RWPE2 (cell line): ENCODE data around the gene KCNT2.

Experiments
- ATAC-seq: fragments of 200-7000 bp; cut with Tn5 transposase; 3 replicates; pipeline ENCODE4 v1.9.1; 2021; ENCODE audit warnings: low read depth
- DNase-seq: peaks from one replicate; pipeline ENCODE4 v3.0.0-alpha.2; 2020; ENCODE audit warnings: low spot score
- H3K27ac ChIP-seq: fragments of 450-650 bp; 2 replicates; pipeline ENCODE4 v1.5.1; 2017; ENCODE audit warnings: mild to moderate bottlenecking; ENCODE audit not compliant: poor library complexity, severe bottlenecking
- H3K27me3 ChIP-seq: fragments of 250-450 bp; sonication (Bioruptor Pico); 2 replicates; pipeline ENCODE4 v1.5.1; 2021; ENCODE audit warnings: mild to moderate bottlenecking, moderate library complexity; ENCODE audit not compliant: insufficient read depth, poor library complexity, severe bottlenecking
- H3K36me3 ChIP-seq: fragments of 250-450 bp; sonication (Bioruptor Pico); 2 replicates; pipeline ENCODE4 v1.5.1; 2020; ENCODE audit warnings: low read depth, mild to moderate bottlenecking, moderate library complexity
- H3K4me1 ChIP-seq: fragments of 250-450 bp; sonication (Bioruptor Pico); 2 replicates; pipeline ENCODE4 v1.5.1; 2021; ENCODE audit warnings: mild to moderate bottlenecking, moderate library complexity; ENCODE audit not compliant: insufficient read depth, poor library complexity, severe bottlenecking
- H3K4me3 ChIP-seq: fragments of 250-450 bp; sonication (Bioruptor Pico); 2 replicates; pipeline ENCODE4 v1.5.1; 2021; ENCODE audit warnings: mild to moderate bottlenecking, moderate library complexity; ENCODE audit not compliant: severe bottlenecking
- H3K9me3 ChIP-seq: fragments of 250-450 bp; sonication (Bioruptor Pico); 2 replicates; pipeline ENCODE4 v1.5.1; 2021; ENCODE audit warnings: mild to moderate bottlenecking, moderate library complexity; ENCODE audit not compliant: severe bottlenecking
- CTCF ChIP-seq: fragments of 450-650 bp; IDR thresholded peaks from one replicate; pipeline ENCODE4 v1.5.1; 2017; ENCODE audit warnings: mild to moderate bottlenecking, moderate library complexity; ENCODE audit not compliant: poor library complexity, severe bottlenecking

KCNT2 gene

DNA sequence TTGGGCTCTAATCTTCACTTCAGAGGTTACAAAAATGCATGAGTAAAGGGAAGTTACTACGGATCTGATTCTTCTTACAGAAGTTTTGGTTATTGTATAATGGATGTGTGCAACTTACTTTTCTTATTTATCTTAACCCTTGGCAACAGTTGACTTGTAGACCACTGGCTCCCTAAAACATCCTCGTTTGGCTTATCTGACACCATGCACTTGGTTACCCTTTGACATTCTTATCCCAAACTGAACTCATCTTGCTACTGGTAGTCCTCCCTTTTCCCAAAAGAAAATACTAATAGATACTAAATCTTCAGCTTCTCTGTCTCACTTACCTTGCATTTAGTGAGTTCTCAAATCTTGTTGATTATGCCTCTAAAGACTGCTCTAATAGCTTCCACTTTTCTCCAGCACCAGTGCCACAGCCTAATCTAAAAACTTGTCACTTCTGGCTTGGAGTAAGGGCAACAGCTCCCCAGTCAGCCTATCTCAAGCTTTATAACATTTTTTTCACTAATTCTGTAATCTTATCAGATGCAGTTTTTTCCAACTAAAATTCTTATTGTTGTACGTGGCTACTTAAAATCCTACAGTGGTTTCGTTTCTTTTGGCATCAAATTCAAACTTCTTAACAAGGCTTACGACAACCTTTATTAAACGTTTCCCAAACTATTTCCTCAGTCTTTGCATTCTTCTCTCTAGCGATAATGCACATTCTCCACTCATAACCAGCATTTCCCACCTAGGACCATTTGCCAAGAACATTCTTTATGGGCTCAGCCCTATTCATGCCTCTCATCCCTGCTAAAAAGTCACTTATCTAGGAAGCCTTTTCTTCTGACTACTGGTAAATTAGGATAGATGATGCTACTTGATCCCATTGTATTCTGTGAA is 204.2 kb downstream of the KCNT2 start:
- DNase-seq = no peak
- no peaks in the 10 kb centered on the region for H3K36me3 ChIP-seq

DNA sequence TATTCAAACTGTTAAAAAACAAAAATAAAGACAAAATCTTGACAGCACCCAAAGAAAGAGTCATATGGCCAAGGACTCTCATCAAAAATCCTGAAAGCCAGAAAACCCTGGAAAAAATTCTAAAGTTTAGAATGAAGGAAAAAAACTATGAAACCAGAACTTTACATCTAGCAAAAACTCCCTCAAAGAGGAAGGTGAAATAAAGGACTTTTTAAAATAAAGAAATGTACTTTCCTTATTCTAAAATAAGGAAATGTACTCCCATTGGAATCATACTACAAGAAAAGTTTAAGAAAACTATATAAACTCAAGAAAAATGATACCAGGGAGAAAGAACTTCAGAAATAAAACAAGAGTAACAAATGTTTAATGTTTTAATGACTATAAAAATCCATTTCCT is 206.3 kb downstream of the KCNT2 start:
- ATAC-seq (no peak), DNase-seq (no peak)
- peaks cover 6% of the 10 kb centered on the region for H3K4me1 ChIP-seq
- no peak overlapping the region for H3K4me3 ChIP-seq
- H3K36me3 ChIP-seq = no peaks in the 10 kb centered on the region
- H3K27me3 ChIP-seq = no peaks in the 10 kb centered on the region
- H3K27ac ChIP-seq = no peak overlapping the region
- no peak for TF ChIP-seq CTCF
- H3K9me3 ChIP-seq = no peaks in the 10 kb centered on the region

More for the DNA sequence above, 204.2 kb downstream of the KCNT2 start:
- no peak for ATAC-seq
- Histone ChIP-seq H3K27ac (no peak overlapping the region), H3K9me3 (no peaks in the 10 kb centered on the region), H3K4me3 (no peak overlapping the region), H3K27me3 (no peaks in the 10 kb centered on the region), H3K4me1 (peaks cover 6% of the 10 kb centered on the region)
- no peak for TF ChIP-seq CTCF

DNA sequence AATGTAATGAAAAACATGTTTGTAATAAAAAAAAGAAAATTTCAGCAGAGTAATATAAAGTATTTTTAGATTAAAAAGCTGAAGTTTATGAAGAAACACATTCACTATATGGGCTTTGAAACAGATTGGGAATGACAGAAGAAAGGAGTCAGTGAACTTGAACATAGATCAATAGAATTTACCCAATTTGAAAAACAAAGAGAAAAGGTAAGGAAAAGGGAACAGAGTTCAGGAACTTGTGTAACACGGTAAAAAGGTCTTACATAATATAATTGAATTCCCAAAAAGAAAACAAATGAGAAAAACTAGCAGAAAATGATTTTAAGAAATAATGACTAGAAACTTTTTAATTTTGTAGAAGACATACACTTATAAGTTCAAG is 206.8 kb downstream of the KCNT2 start:
- no peak overlapping the region for H3K4me3 ChIP-seq
- H3K9me3 ChIP-seq = no peaks in the 10 kb centered on the region
- ATAC-seq = no peak
- no peak overlapping the region for H3K27ac ChIP-seq
- H3K4me1 ChIP-seq = peaks cover 6% of the 10 kb centered on the region
- no peaks in the 10 kb centered on the region for H3K36me3 ChIP-seq
- H3K27me3 ChIP-seq = no peaks in the 10 kb centered on the region
- no peak for DNase-seq
- TF ChIP-seq CTCF = no peak

- DNase-seq (no peak), ATAC-seq (no peak)
- Histone ChIP-seq H3K36me3 (no peaks in the 10 kb centered on the region), H3K4me1 (peaks cover 6% of the 10 kb centered on the region), H3K27me3 (no peaks in the 10 kb centered on the region), H3K27ac (no peak overlapping the region), H3K4me3 (no peak overlapping the region), H3K9me3 (no peaks in the 10 kb centered on the region)
- no peak for TF ChIP-seq CTCF
Measured at GRCh38 chr1:196400478-196401451, 207.5 kb downstream of the KCNT2 start.
